AG09319 (cell line): Measurements from ENCODE around the gene TMEM125.

Experiments used
- DNase-seq: peaks from one replicate; pipeline ENCODE4 v3.0.0-alpha.2; 2010; ENCODE audit warnings: low read depth; ENCODE audit errors: extremely low read depth
- CTCF ChIP-seq: IDR thresholded peaks from 2 replicates; pipeline ENCODE4 v1.5.1; 2011; ENCODE audit warnings: low read depth, mild to moderate bottlenecking, inconsistent platforms, low read length, moderate library complexity

TMEM125 gene

GRCh38 chr1:43319288-43319687 lies 49.5 kb downstream of the TMEM125 start:
- no peak for TF ChIP-seq CTCF
- DNase-seq, result no peak

GRCh38 chr1:43319766-43320165 lies 50.0 kb downstream of the TMEM125 start:
- TF ChIP-seq CTCF, result no peak
- no peak for DNase-seq

GRCh38 chr1:43321331-43321891 lies 51.6 kb downstream of the TMEM125 start:
- DNase-seq, result no peak

GRCh38 chr1:43322506-43322905 lies 52.7 kb downstream of the TMEM125 start:
- DNase-seq, result no peak
- TF ChIP-seq CTCF, result no peak

More at GRCh38 chr1:43321331-43321891, 51.6 kb downstream of the TMEM125 start:
- no peak for TF ChIP-seq CTCF
